GM18907 (cell line): Measurements from ENCODE around the gene SLC12A8.
A peak's percentile ranks its signal among the peaks of the same experiment; 100 is the strongest.

Experiments used
- ATAC-seq: cut with Tn5 transposase; IDR thresholded peaks from one replicate; pipeline ENCODE4 v1.9.1; 2021; ENCODE audit warnings: mild to moderate bottlenecking, moderate library complexity; ENCODE audit not compliant: unreplicated experiment

Gene SLC12A8

GRCh38 chr3:125156456-125156855 is 56.1 kb downstream of the SLC12A8 start:
- ATAC-seq, result no peak

GRCh38 chr3:125154800-125155269 is 57.7 kb downstream of the SLC12A8 start:
- no peak for ATAC-seq

GRCh38 chr3:125154110-125154509 is 58.4 kb downstream of the SLC12A8 start:
- no peak for ATAC-seq

GRCh38 chr3:125152951-125153350 is 59.6 kb downstream of the SLC12A8 start:
- no peak for ATAC-seq

GRCh38 chr3:125151916-125152315 is 60.6 kb downstream of the SLC12A8 start:
- ATAC-seq, result no peak

GRCh38 chr3:125151442-125151817 is 61.1 kb downstream of the SLC12A8 start:
- no peak for ATAC-seq

- ATAC-seq, result no peak
Observed at GRCh38 chr3:125150525-125151441, 61.8 kb downstream of the SLC12A8 start.

GRCh38 chr3:125149462-125149861 is 63.1 kb downstream of the SLC12A8 start:
- no peak for ATAC-seq

- ATAC-seq, result no peak
Observed at GRCh38 chr3:125148836-125149235, 63.7 kb downstream of the SLC12A8 start.

- no peak for ATAC-seq
Observed at GRCh38 chr3:125148016-125148812, 64.3 kb downstream of the SLC12A8 start.

GRCh38 chr3:125147491-125147820 is 65.1 kb downstream of the SLC12A8 start:
- peak; percentile 3 for ATAC-seq

- peak; percentile 44 for ATAC-seq
Observed at GRCh38 chr3:125146626-125147490, 65.7 kb downstream of the SLC12A8 start.

- ATAC-seq, result no peak
Observed at GRCh38 chr3:125145751-125146475, 66.6 kb downstream of the SLC12A8 start.

GRCh38 chr3:125144653-125145314 is 67.8 kb downstream of the SLC12A8 start:
- no peak for ATAC-seq

- ATAC-seq, result no peak
Observed at GRCh38 chr3:125143982-125144652, 68.4 kb downstream of the SLC12A8 start.

- no peak for ATAC-seq
Observed at GRCh38 chr3:125143538-125143937, 69.0 kb downstream of the SLC12A8 start.

GRCh38 chr3:125142940-125143339 is 69.6 kb downstream of the SLC12A8 start:
- no peak for ATAC-seq

GRCh38 chr3:125142420-125142778 is 70.1 kb downstream of the SLC12A8 start:
- no peak for ATAC-seq
